Astrocyte (in vitro differentiated cells and primary cell): Measurements from ENCODE around the gene CYP1A2.

Source experiments
- EZH2 ChIP-seq: IDR thresholded peaks from 2 replicates; pipeline ENCODE4 v1.6.1; 2012; ENCODE audit warnings: mild to moderate bottlenecking, low read length, inconsistent platforms; ENCODE audit not compliant: insufficient read depth
- TF ChIP-seq, protein P1 (sequence below): IDR thresholded peaks from 2 replicates; pipeline ENCODE4 v1.5.1; 2011; ENCODE audit warnings: low read depth, mild to moderate bottlenecking, inconsistent platforms, low read length, moderate library complexity; ENCODE audit not compliant: insufficient read depth

DNA sequence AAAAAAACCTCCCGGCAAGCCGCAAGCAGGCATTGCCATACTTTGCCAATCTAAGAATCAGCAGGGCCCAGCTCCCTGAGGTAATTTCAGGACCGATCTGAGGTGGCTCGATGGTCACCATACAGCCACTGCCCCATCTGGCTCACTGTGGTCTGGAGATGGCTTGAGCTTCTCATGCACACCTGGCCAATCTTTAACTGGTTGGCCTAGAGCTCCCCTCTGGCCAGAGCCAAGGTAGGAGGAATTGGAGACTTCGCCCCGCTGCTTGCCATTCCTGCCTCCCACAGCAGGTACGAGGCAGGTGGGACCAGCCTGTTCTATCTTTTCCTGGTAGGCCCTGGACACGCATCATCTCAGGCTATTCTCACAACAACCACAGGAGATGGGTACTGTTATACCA lies 10.1 kb downstream of the CYP1A2 start:
- TF ChIP-seq, protein P1, sequence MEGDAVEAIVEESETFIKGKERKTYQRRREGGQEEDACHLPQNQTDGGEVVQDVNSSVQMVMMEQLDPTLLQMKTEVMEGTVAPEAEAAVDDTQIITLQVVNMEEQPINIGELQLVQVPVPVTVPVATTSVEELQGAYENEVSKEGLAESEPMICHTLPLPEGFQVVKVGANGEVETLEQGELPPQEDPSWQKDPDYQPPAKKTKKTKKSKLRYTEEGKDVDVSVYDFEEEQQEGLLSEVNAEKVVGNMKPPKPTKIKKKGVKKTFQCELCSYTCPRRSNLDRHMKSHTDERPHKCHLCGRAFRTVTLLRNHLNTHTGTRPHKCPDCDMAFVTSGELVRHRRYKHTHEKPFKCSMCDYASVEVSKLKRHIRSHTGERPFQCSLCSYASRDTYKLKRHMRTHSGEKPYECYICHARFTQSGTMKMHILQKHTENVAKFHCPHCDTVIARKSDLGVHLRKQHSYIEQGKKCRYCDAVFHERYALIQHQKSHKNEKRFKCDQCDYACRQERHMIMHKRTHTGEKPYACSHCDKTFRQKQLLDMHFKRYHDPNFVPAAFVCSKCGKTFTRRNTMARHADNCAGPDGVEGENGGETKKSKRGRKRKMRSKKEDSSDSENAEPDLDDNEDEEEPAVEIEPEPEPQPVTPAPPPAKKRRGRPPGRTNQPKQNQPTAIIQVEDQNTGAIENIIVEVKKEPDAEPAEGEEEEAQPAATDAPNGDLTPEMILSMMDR: no peak
- TF ChIP-seq EZH2: no peak
